Body of pancreas (tissue), 4 donors: ENCODE results near the gene CNRIP1. TPM values are rescaled to one million over a fixed set of nuclear protein-coding genes. Genes with fewer than 3 reads are reported as not detected.
"Not testable (repeated sequence)": the region's sequence is repeated elsewhere in the genome, so short reads cannot be mapped to it uniquely, and the experiment has no call there.

Source experiments
- ATAC-seq: fragments of 150-250 bp; one replicate; pipeline ENCODE4 v1.9.1; 2016
- DNase-seq, 4 donors: peaks; one replicate each; pipeline ENCODE4 v3.0.0-alpha.2; 2019
- H3K27ac ChIP-seq, 4 donors: fragments of 200-600 bp; sonication (generic); 1 replicate in 3 of 4; 2 replicates in 1 of 4; pipeline versions ENCODE4 v1.5.1 to v1.6.1; 2016 to 2019; ENCODE audit warnings: mild to moderate bottlenecking in 1 of 4, mixed read lengths in 1 of 4, moderate library complexity in 1 of 4
- H3K27me3 ChIP-seq, 2 donors: fragments of 200-600 bp; sonication (generic); one replicate each; pipeline ENCODE4 v1.6.0; 2016; ENCODE audit warnings: mild to moderate bottlenecking in 1 of 2
- H3K36me3 ChIP-seq, 2 donors: fragments of 200-600 bp; sonication (generic); replicated peaks in 1 of 2; 2 replicates each; pipeline ENCODE4 v1.5.1; 2016; ENCODE audit warnings: low read depth in 2 of 2; ENCODE audit not compliant: insufficient read depth in 1 of 2
- H3K4me1 ChIP-seq: fragments of 200-600 bp; sonication (generic); one replicate; pipeline ENCODE4 v1.6.0; 2016
- H3K4me3 ChIP-seq, 2 donors: fragments of 200-600 bp; sonication (generic); 1 replicate in 1 of 2; 2 replicates in 1 of 2; pipeline ENCODE4 v1.5.1; 2016 to 2019
- H3K9me3 ChIP-seq, 3 donors: fragments of 200-600 bp; sonication (generic); 1 replicate in 2 of 3; 2 replicates in 1 of 3; pipeline ENCODE4 v1.5.1; 2016
- POLR2A ChIP-seq, 3 donors: fragments of 450-650 bp; IDR thresholded peaks; one replicate each; pipeline ENCODE4 v1.6.1; 2016; ENCODE audit warnings: antibody characterized with exemption in 3 of 3, mild to moderate bottlenecking in 2 of 3
- WGBS, 2 donors: methylation state at CpG; one replicate each; pipeline ENCODE4 v1.1.5; 2017; 5-methylcytosine and 5-hydroxymethylcytosine counted together
- intact Hi-C: fragments of 100-400 bp; cut with DNase I; formaldehyde crosslinking; loops from one replicate; pipeline ENCODE4 v1.15.1; 2023
- total RNA-seq, 2 donors: library from RNA; depleted of rRNA; stranded (reverse); fragments of >200 nt; gene quantifications; one replicate each; pipeline ENCODE4 v1.1.0, GENCODE V29; 2016
- TF ChIP-seq, protein P1 (sequence below), 7 experiments: fragments of 450-650 bp in 4 of 7; fragments of 200-600 bp in 3 of 7; sonication (generic) in 3 of 7; IDR thresholded peaks; one replicate each; pipeline ENCODE4 v1.5.1; 2016 to 2019; ENCODE audit warnings: antibody characterized with exemption in 7 of 7

Gene CNRIP1
- total RNA-seq, 2 donors from 2014 or later = 2.6 to 5.7 TPM

DNA sequence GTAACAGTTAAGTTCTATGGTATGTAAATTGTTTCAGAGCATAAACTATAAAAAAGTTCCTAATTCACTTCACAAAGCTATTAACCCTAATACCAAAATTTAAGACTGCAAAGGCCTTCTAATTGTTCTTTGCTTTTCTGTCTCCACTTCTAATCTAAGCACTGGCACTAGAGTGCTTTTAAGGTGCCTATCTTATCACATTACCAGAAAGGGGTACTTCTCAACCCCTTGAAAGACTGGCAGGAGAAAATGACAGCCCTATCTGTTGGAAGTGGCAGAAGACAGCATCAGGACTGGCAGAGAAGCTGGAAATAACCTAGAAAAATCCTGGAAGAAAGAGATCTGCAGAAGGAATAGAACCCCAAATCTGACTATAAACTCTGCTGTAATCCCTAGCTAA lies 10.3 kb downstream of the CNRIP1 start:
- no peak for ATAC-seq
- H3K4me3 ChIP-seq = no peak overlapping the region
- TF ChIP-seq POLR2A (IDR thresholded peaks at IDR 0.05) = no peak
- TF ChIP-seq, protein P1, sequence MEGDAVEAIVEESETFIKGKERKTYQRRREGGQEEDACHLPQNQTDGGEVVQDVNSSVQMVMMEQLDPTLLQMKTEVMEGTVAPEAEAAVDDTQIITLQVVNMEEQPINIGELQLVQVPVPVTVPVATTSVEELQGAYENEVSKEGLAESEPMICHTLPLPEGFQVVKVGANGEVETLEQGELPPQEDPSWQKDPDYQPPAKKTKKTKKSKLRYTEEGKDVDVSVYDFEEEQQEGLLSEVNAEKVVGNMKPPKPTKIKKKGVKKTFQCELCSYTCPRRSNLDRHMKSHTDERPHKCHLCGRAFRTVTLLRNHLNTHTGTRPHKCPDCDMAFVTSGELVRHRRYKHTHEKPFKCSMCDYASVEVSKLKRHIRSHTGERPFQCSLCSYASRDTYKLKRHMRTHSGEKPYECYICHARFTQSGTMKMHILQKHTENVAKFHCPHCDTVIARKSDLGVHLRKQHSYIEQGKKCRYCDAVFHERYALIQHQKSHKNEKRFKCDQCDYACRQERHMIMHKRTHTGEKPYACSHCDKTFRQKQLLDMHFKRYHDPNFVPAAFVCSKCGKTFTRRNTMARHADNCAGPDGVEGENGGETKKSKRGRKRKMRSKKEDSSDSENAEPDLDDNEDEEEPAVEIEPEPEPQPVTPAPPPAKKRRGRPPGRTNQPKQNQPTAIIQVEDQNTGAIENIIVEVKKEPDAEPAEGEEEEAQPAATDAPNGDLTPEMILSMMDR (IDR thresholded peaks at IDR 0.05) = no peak

DNA sequence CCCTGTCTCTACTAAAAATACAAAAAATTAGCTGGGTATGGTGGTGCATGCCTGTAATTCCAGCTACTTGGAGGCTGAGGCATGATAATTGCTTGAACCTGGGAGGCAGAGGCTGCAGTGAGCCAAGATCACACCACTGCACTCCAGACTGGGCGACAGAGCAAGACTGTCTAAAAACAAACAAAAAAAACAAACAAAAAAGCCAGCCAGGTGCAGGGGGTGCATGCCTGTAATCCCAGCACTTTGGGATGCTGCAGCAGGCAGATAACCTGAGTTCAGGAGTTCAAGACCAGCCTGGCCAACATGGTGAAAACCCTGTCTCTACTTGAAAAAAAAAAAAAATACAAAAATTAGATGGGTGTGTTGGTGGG lies 15.9 kb downstream of the CNRIP1 start:
- DNase-seq, intact Hi-C loops, H3K4me1 ChIP-seq, ATAC-seq, H3K36me3 ChIP-seq, H3K4me3 ChIP-seq, H3K9me3 ChIP-seq, H3K27me3 ChIP-seq, H3K27ac ChIP-seq: not testable (repeated sequence)
- 53 to 69% methylated on average over 1 of the region's 1 CpG for WGBS, 2 donors

More for the DNA sequence above, 10.3 kb downstream of the CNRIP1 start:
- intact Hi-C loops = no loop called here
- DNase-seq = no peak
- Histone ChIP-seq H3K4me1 (no peaks in the 10 kb centered on the region), H3K9me3 (no peaks in the 10 kb centered on the region), H3K27me3 (no peaks in the 10 kb centered on the region), H3K36me3 (no peaks in the 10 kb centered on the region), H3K27ac (no peak overlapping the region)

GRCh38 chr2:68303033-68303901 lies 16.5 kb downstream of the CNRIP1 start:
- Histone ChIP-seq H3K27me3 (no peaks in the 10 kb centered on the region), H3K4me1 (no peaks in the 10 kb centered on the region), H3K36me3 (no peaks in the 10 kb centered on the region), H3K27ac (no peak overlapping the region), H3K4me3 (no peak overlapping the region), H3K9me3 (no peaks in the 10 kb centered on the region)
- DNase-seq (no peak), ATAC-seq (no peak)
- TF ChIP-seq, protein P1 (IDR thresholded peaks at IDR 0.05) = no peak
- no peak for TF ChIP-seq POLR2A (IDR thresholded peaks at IDR 0.05)
- WGBS, 2 donors = 85 to 89% methylated on average over 12 of the region's 12 CpGs
- intact Hi-C loops = no loop called here

GRCh38 chr2:68302281-68302875 lies 17.4 kb downstream of the CNRIP1 start:
- TF ChIP-seq POLR2A (IDR thresholded peaks at IDR 0.05) = no peak
- TF ChIP-seq, protein P1 (IDR thresholded peaks at IDR 0.05) = no peak
- DNase-seq (no peak), ATAC-seq (no peak)
- Histone ChIP-seq H3K27ac (no peak overlapping the region), H3K4me1 (no peaks in the 10 kb centered on the region), H3K4me3 (no peak overlapping the region), H3K36me3 (no peaks in the 10 kb centered on the region), H3K9me3 (no peaks in the 10 kb centered on the region), H3K27me3 (no peaks in the 10 kb centered on the region)
- WGBS, 2 donors = 63 to 81% methylated on average over 3 of the region's 3 CpGs
- intact Hi-C loops = no loop called here

DNA sequence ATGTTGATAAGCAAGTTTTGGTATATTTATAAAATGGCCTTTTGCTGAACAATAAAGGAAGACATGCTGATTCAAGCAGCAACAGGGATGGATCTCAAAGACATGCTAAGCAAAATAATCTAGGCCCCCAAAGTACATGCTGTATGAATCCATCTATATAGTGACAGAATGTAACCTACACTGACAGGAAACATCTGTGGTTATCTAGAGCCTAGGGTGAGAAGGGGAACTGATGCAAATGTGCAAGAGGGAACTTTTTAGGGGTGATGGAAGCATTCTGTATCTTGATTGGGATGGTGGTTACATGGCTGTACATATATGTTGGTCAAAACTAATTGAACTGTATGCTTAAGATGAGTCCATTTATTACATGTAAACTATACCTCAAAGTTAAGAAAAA lies 24.2 kb downstream of the CNRIP1 start:
- Histone ChIP-seq H3K4me3 (no peak overlapping the region), H3K9me3 (no peaks in the 10 kb centered on the region), H3K27me3 (no peaks in the 10 kb centered on the region), H3K4me1 (no peaks in the 10 kb centered on the region), H3K36me3 (no peaks in the 10 kb centered on the region), H3K27ac (no peak overlapping the region)
- no peak for TF ChIP-seq POLR2A (IDR thresholded peaks at IDR 0.05)
- TF ChIP-seq, protein P1 (IDR thresholded peaks at IDR 0.05) = no peak
- ATAC-seq = no peak
- DNase-seq = no peak
- intact Hi-C loops = no loop called here
